A673 (cell line): ENCODE measurements around the gene RUBCNL. TPM values are rescaled to one million over a fixed set of nuclear protein-coding genes. Genes with fewer than 3 reads are reported as not detected.

Source experiments
- BruUV-seq: library from RNA; stranded (reverse); fragments of 400-500 nt; replicated peaks from 2 replicates; lab custom pipeline; 2021; lab: Mats Ljungman, UMichigan
- CTCF ChIA-PET: fragments of 300-600 bp; sonication (Branson Sonifier 250); formaldehyde crosslinking; loops from one replicate; lab custom pipeline; 2022; ENCODE audit warnings: antibody characterized with exemption; lab: Charles Lee
- POLR2A ChIA-PET: fragments of 300-600 bp; sonication (Branson Sonifier 250); formaldehyde crosslinking; loops from one replicate; lab custom pipeline; 2022; ENCODE audit warnings: antibody characterized with exemption; ENCODE audit not compliant: low non-redundant PET; lab: Charles Lee
- DNase-seq: peaks from one replicate; pipeline ENCODE4 v3.0.0-alpha.2; 2015; ENCODE audit warnings: low spot score
- H3K27ac ChIP-seq: fragments of 200-600 bp; sonication (generic); 2 replicates; pipeline ENCODE4 v1.5.1; 2016; ENCODE audit warnings: mixed run types, low read depth, mild to moderate bottlenecking, mixed read lengths, antibody characterized with exemption, low read length; ENCODE audit not compliant: poor library complexity, severe bottlenecking
- H3K27me3 ChIP-seq: fragments of 200-600 bp; sonication (generic); replicated peaks from 2 replicates; pipeline ENCODE4 v1.6.1; 2017; ENCODE audit warnings: mixed run types, low read depth, mild to moderate bottlenecking, mixed read lengths, antibody characterized with exemption, low read length; ENCODE audit not compliant: insufficient read depth, poor library complexity
- H3K36me3 ChIP-seq: fragments of 200-600 bp; sonication (generic); 2 replicates; pipeline ENCODE4 v1.6.1; 2016; ENCODE audit warnings: mixed run types, mild to moderate bottlenecking, mixed read lengths, antibody characterized with exemption, low read length; ENCODE audit not compliant: insufficient read depth, poor library complexity, severe bottlenecking
- H3K4me1 ChIP-seq: fragments of 200-600 bp; sonication (generic); 2 replicates; pipeline ENCODE4 v1.6.1; 2017; ENCODE audit warnings: mixed run types, mild to moderate bottlenecking, mixed read lengths, antibody characterized with exemption, low read length; ENCODE audit not compliant: insufficient read depth, poor library complexity, severe bottlenecking
- H3K4me3 ChIP-seq: fragments of 200-600 bp; sonication (generic); 2 replicates; pipeline ENCODE4 v1.5.1; 2016; ENCODE audit warnings: low read depth, mixed run types, mild to moderate bottlenecking, mixed read lengths, low read length; ENCODE audit not compliant: poor library complexity, severe bottlenecking
- H3K9me3 ChIP-seq: fragments of 200-600 bp; sonication (generic); 2 replicates; pipeline ENCODE4 v1.6.1; 2016; ENCODE audit warnings: mixed run types, low read depth, mild to moderate bottlenecking, mixed read lengths, antibody characterized with exemption, low read length; ENCODE audit not compliant: poor library complexity, severe bottlenecking
- EZH2 ChIP-seq: fragments of 200-600 bp; sonication (generic); IDR thresholded peaks from 2 replicates; pipeline ENCODE4 v1.6.1; 2017; ENCODE audit warnings: borderline replicate concordance, low read depth, mild to moderate bottlenecking, mixed read lengths, antibody characterized with exemption, low read length; ENCODE audit not compliant: poor library complexity, severe bottlenecking
- intact Hi-C: fragments of 100-400 bp; cut with micrococcal nuclease; formaldehyde crosslinking; loops from one replicate; pipeline ENCODE4 v1.10.0; 2022; ENCODE audit not compliant: unreplicated experiment
- total RNA-seq: library from RNA; stranded (reverse); gene quantifications from 2 replicates; pipeline ENCODE4 v1.2.3, GENCODE V29; 2021
- TF ChIP-seq, protein P1 (sequence below): fragments of 300-800, 200-600 bp; sonication (generic); conservative IDR thresholded peaks from 2 replicates; pipeline ENCODE4 v1.5.1; 2017; ENCODE audit warnings: low read depth, mild to moderate bottlenecking, antibody characterized with exemption, low read length, moderate library complexity, mixed read lengths

The RUBCNL gene
- total RNA-seq, 1 experiment from 2014 or later, result 126 TPM

DNA sequence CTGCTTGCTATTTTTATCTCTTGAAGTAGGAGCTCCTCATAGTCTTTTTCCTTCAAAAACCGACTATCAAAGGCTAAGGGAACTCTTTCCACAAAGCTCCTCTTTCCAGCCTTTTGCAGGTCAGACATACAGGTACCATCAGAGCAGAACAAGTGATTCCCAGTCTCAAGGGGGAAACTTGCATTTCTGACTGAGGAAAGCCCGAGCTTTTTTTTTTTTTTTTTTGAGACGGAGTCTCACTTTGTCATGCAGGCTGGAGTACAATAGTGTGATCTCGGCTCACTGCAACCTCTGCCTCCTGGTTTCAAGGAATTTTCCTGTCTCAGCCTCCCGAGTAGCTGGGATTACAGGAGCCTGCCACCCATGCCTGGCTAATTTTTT lies 32.0 kb downstream of the RUBCNL start:
- peaks cover 97% of the 10 kb centered on the region for H3K36me3 ChIP-seq
- TF ChIP-seq, protein P1, sequence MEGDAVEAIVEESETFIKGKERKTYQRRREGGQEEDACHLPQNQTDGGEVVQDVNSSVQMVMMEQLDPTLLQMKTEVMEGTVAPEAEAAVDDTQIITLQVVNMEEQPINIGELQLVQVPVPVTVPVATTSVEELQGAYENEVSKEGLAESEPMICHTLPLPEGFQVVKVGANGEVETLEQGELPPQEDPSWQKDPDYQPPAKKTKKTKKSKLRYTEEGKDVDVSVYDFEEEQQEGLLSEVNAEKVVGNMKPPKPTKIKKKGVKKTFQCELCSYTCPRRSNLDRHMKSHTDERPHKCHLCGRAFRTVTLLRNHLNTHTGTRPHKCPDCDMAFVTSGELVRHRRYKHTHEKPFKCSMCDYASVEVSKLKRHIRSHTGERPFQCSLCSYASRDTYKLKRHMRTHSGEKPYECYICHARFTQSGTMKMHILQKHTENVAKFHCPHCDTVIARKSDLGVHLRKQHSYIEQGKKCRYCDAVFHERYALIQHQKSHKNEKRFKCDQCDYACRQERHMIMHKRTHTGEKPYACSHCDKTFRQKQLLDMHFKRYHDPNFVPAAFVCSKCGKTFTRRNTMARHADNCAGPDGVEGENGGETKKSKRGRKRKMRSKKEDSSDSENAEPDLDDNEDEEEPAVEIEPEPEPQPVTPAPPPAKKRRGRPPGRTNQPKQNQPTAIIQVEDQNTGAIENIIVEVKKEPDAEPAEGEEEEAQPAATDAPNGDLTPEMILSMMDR, result no peak
- TF ChIP-seq EZH2, result no peak
- no TSS peak for BruUV-seq
- intact Hi-C loops, result no loop called here
- H3K4me3 ChIP-seq, result no peak overlapping the region
- CTCF ChIA-PET, result interaction anchor here (0.6 kb wide), 1 partner anchor 392 kb away, joined by 4 read pairs; no protein-coding TSS in a partner anchor
- DNase-seq, result no peak
- H3K27me3 ChIP-seq, result no peaks in the 10 kb centered on the region
- H3K9me3 ChIP-seq, result no peaks in the 10 kb centered on the region
- no peak overlapping the region for H3K27ac ChIP-seq
- POLR2A ChIA-PET, result no interaction called here
- peaks cover 3% of the 10 kb centered on the region for H3K4me1 ChIP-seq

DNA sequence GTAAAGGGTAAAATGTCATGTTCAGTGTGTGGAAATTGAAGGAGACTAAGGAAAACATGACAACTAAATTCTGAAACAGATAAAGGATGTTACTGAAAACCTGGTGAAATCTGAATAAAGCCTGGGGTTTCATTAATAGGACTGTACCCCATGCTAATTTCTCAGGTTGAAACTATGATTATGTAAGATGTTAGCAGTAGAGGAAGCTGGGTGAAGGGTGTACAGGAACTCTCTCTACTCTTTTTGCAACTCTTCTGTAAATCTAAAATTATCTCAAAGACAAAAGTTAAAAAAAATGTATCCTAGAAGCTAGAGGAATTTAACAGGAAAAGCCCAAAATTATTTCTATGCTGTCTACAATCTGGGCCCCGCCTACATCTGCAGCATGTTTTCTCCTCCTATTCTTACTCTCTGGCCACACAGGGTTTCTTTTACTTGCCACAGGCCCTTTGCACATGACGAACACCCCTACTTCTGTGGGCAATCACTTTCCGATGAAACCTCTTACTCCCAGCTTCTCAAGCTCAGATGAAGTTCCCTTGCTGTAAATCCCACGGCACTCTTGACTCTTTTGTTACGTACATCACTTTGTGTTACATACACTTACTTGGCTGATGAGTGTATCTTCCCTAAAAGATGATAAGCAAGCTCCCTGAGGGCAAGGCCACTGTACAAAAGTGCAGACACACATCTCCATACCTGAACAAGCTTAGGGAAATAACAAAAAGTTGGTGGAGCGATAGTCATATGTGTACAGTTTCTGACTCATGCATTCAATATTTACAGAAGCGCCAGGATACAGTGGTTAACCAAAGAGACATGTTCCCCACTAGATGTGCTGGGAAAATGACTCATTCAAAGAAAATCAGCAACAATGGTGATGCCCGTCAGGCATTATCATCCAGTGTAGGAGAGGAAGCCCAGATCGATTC lies 32.6 kb downstream of the RUBCNL start:
- Histone ChIP-seq H3K27me3 (no peaks in the 10 kb centered on the region), H3K36me3 (peaks cover 97% of the 10 kb centered on the region), H3K27ac (no peak overlapping the region), H3K4me3 (no peak overlapping the region), H3K4me1 (peaks cover 3% of the 10 kb centered on the region), H3K9me3 (no peaks in the 10 kb centered on the region)
- TSS peak; percentile 4 for BruUV-seq
- intact Hi-C loops, result no loop called here
- no peak for DNase-seq
- TF ChIP-seq, protein P1, result no peak
- no peak for TF ChIP-seq EZH2
- POLR2A ChIA-PET, result no interaction called here
- CTCF ChIA-PET, result interaction anchor here (0.6 kb wide), 1 partner anchor 393 kb away, joined by 4 read pairs; no protein-coding TSS in a partner anchor

- peaks cover 10% of the 10 kb centered on the region for H3K4me1 ChIP-seq
- ChIA-PET POLR2A (no interaction called here), CTCF (no interaction called here)
- no TSS peak for BruUV-seq
- DNase-seq, result no peak
- H3K27ac ChIP-seq, result no peak overlapping the region
- H3K36me3 ChIP-seq, result peaks cover 97% of the 10 kb centered on the region
- no peaks in the 10 kb centered on the region for H3K27me3 ChIP-seq
- H3K9me3 ChIP-seq, result no peaks in the 10 kb centered on the region
- no peak overlapping the region for H3K4me3 ChIP-seq
- TF ChIP-seq EZH2, result no peak
- TF ChIP-seq, protein P1, result no peak
- intact Hi-C loops, result no loop called here
Observed at GRCh38 chr13:46352805-46353204, 34.2 kb downstream of the RUBCNL start.
